Panc1 (cell line): ENCODE measurements around the gene CAPS. TPM values are rescaled to one million over a fixed set of nuclear protein-coding genes. Genes with fewer than 3 reads are reported as not detected.
"Not testable (repeated sequence)": the region's sequence is repeated elsewhere in the genome, so short reads cannot be mapped to it uniquely, and the experiment has no call there.

Experiments
- ATAC-seq: fragments of 200-7000 bp; cut with Tn5 transposase; 2 replicates; pipeline ENCODE4 v1.9.1; 2020; ENCODE audit warnings: mild to moderate bottlenecking, moderate library complexity
- BruUV-seq: library from RNA; stranded (reverse); fragments of 400-500 nt; replicated peaks from 2 replicates; lab custom pipeline; 2021; lab: Mats Ljungman, UMichigan
- CTCF ChIA-PET: fragments of 300-600 bp; sonication (Branson Sonifier 250); formaldehyde crosslinking; loops from one replicate; lab custom pipeline; 2022; ENCODE audit warnings: antibody characterized with exemption; lab: Charles Lee
- POLR2A ChIA-PET: fragments of 300-600 bp; sonication (Branson Sonifier 250); formaldehyde crosslinking; loops from one replicate; lab custom pipeline; 2022; ENCODE audit warnings: antibody characterized with exemption; lab: Charles Lee
- DNase-seq: peaks from one replicate; pipeline ENCODE4 v3.0.0-alpha.2; 2010; ENCODE audit warnings: low read depth, low spot score
- H3K27ac ChIP-seq: 2 replicates; pipeline ENCODE4 v1.5.1; 2011; ENCODE audit warnings: mild to moderate bottlenecking, low read length, inconsistent platforms
- H3K27me3 ChIP-seq: fragments of 200-500 bp; sonication (Bioruptor generic); 2 replicates; pipeline ENCODE4 v1.6.0; 2014; ENCODE audit warnings: low read length, inconsistent platforms; ENCODE audit not compliant: control insufficient read depth, insufficient read depth
- H3K36me3 ChIP-seq: fragments of 200-500 bp; sonication (Bioruptor generic); 2 replicates; pipeline ENCODE4 v1.5.1; 2014; ENCODE audit warnings: inconsistent platforms, mild to moderate bottlenecking, low read length, moderate library complexity; ENCODE audit not compliant: control insufficient read depth, insufficient read depth
- H3K4me1 ChIP-seq: 2 replicates; pipeline ENCODE4 v1.5.1; 2011; ENCODE audit warnings: inconsistent platforms, mild to moderate bottlenecking, low read length, moderate library complexity; ENCODE audit not compliant: control insufficient read depth, insufficient read depth
- H3K4me3 ChIP-seq, 2 experiments: 2 replicates each; pipeline ENCODE4 v1.5.1; 2011 to 2012; ENCODE audit warnings: low read depth in 2 of 2, low read length in 2 of 2, mild to moderate bottlenecking in 2 of 2, inconsistent platforms in 1 of 2, moderate library complexity in 1 of 2
- H3K9me3 ChIP-seq: fragments of 200-500 bp; sonication (Bioruptor generic); 2 replicates; pipeline ENCODE4 v1.5.1; 2014; ENCODE audit warnings: low read depth, mild to moderate bottlenecking, inconsistent platforms, low read length, moderate library complexity; ENCODE audit not compliant: control insufficient read depth, insufficient read depth
- CTCF ChIP-seq: fragments of 450-650 bp; IDR thresholded peaks from 2 replicates; pipeline ENCODE4 v1.5.1; 2017; ENCODE audit warnings: mild to moderate bottlenecking
- POLR2AphosphoS5 ChIP-seq: IDR thresholded peaks from 2 replicates; pipeline ENCODE4 v1.6.1; 2012; ENCODE audit warnings: mild to moderate bottlenecking, low read depth, low read length, moderate library complexity
- SIN3A ChIP-seq: IDR thresholded peaks from 2 replicates; pipeline ENCODE4 v1.6.1; 2012; ENCODE audit warnings: low read depth, mild to moderate bottlenecking, low read length, moderate library complexity, borderline replicate concordance; ENCODE audit not compliant: insufficient read depth
- TCF7L2 ChIP-seq: IDR thresholded peaks from 2 replicates; pipeline ENCODE4 v1.6.1; 2011; ENCODE audit warnings: mild to moderate bottlenecking, low read depth, low read length, inconsistent platforms
- in situ Hi-C: cut with HindIII; loops from 2 replicates; pipeline ENCODE4 v1.10.0; 2016; ENCODE audit warnings: low sequenced_read_pairs, low pct_unique_long_range_greater_than_20kb
- intact Hi-C: fragments of 100-400 bp; cut with micrococcal nuclease; formaldehyde crosslinking; loops from one replicate; pipeline ENCODE4 v1.10.0; 2022; ENCODE audit not compliant: unreplicated experiment
- total RNA-seq: library from RNA; stranded (reverse); gene quantifications from one replicate; pipeline ENCODE4 v1.2.1, GENCODE V29; 2021; ENCODE audit not compliant: unreplicated experiment
- TF ChIP-seq, protein P1 (sequence below), 2 experiments: IDR thresholded peaks; 2 replicates each; pipeline ENCODE4 v1.6.1; 2011 to 2012; ENCODE audit warnings: low read depth in 2 of 2, control low read depth in 1 of 2, low read length in 1 of 2, mild to moderate bottlenecking in 1 of 2, moderate library complexity in 1 of 2; ENCODE audit not compliant: insufficient read depth in 1 of 2

The CAPS gene
- total RNA-seq, 1 experiment from 2014 or later = 9.2 TPM

GRCh38 chr19:5881543-5882299 lies 32.3 kb upstream of the CAPS start:
- Histone ChIP-seq H3K27ac (no peak overlapping the region), H3K4me1 (no peaks in the 10 kb centered on the region), H3K27me3 (no peaks in the 10 kb centered on the region), H3K4me3 (no peak overlapping the region), H3K36me3 (no peaks in the 10 kb centered on the region), H3K9me3 (no peaks in the 10 kb centered on the region)
- intact Hi-C loops = no loop called here
- ATAC-seq (no peak), DNase-seq (no peak)
- ChIA-PET CTCF (no interaction called here), POLR2A (no interaction called here)
- no peak for TF ChIP-seq TCF7L2
- TF ChIP-seq SIN3A = no peak
- TF ChIP-seq POLR2AphosphoS5 = no peak
- TF ChIP-seq CTCF = no peak
- TF ChIP-seq, protein P1, sequence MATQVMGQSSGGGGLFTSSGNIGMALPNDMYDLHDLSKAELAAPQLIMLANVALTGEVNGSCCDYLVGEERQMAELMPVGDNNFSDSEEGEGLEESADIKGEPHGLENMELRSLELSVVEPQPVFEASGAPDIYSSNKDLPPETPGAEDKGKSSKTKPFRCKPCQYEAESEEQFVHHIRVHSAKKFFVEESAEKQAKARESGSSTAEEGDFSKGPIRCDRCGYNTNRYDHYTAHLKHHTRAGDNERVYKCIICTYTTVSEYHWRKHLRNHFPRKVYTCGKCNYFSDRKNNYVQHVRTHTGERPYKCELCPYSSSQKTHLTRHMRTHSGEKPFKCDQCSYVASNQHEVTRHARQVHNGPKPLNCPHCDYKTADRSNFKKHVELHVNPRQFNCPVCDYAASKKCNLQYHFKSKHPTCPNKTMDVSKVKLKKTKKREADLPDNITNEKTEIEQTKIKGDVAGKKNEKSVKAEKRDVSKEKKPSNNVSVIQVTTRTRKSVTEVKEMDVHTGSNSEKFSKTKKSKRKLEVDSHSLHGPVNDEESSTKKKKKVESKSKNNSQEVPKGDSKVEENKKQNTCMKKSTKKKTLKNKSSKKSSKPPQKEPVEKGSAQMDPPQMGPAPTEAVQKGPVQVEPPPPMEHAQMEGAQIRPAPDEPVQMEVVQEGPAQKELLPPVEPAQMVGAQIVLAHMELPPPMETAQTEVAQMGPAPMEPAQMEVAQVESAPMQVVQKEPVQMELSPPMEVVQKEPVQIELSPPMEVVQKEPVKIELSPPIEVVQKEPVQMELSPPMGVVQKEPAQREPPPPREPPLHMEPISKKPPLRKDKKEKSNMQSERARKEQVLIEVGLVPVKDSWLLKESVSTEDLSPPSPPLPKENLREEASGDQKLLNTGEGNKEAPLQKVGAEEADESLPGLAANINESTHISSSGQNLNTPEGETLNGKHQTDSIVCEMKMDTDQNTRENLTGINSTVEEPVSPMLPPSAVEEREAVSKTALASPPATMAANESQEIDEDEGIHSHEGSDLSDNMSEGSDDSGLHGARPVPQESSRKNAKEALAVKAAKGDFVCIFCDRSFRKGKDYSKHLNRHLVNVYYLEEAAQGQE (IDR thresholded peaks at IDR 0.05; ENCODE audit: insufficient read depth in 1 of 2, low read depth in 2 of 2, low read length in 1 of 2) = no peak
- no TSS peak for BruUV-seq
- in situ Hi-C loops = no loop called here

DNA sequence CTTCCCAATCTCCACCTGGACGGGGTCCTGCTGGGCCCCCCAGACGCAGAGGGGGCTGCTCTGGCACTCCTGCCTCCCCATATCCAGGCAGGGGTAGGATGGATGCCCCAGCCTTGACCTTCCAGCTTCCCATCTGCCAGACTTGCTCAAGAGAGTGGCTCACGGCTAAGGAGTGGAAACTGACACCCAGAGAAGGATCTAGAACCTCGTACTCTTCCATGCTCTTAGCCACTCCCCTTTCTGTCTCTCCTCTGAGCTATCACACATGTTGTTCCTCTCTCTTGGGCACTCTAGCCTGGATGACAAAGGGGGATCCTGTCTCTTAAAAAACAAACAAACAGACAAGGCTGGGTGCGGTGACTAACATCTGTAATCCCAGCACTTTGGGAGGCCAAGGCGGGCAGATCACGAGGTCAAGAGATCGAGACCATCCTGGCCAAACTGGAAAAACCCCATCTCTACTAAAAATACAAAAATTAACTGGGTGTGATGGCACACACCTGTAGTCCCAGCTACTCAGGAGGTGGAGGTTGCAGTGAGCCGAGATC lies 31.6 kb upstream of the CAPS start:
- H3K27me3 ChIP-seq = no peaks in the 10 kb centered on the region
- no peaks in the 10 kb centered on the region for H3K9me3 ChIP-seq
- no peak overlapping the region for H3K4me3 ChIP-seq
- POLR2A ChIA-PET = no interaction called here
- no peak for TF ChIP-seq TCF7L2
- TF ChIP-seq, protein P1 (IDR thresholded peaks at IDR 0.05; ENCODE audit: insufficient read depth in 1 of 2, low read depth in 2 of 2, low read length in 1 of 2) = no peak
- no peak for TF ChIP-seq POLR2AphosphoS5
- TF ChIP-seq CTCF = no peak
- no peak for TF ChIP-seq SIN3A
- no peak overlapping the region for H3K27ac ChIP-seq
- no peak for ATAC-seq
- CTCF ChIA-PET = no interaction called here
- no peaks in the 10 kb centered on the region for H3K36me3 ChIP-seq
- no TSS peak for BruUV-seq
- no peaks in the 10 kb centered on the region for H3K4me1 ChIP-seq
- in situ Hi-C loops (no loop called here), intact Hi-C loops (no loop called here)
- DNase-seq = no peak

- CTCF ChIA-PET, POLR2A ChIA-PET, ATAC-seq, H3K4me3 ChIP-seq, H3K36me3 ChIP-seq, intact Hi-C loops, H3K27me3 ChIP-seq, BruUV-seq, in situ Hi-C loops, H3K9me3 ChIP-seq, H3K27ac ChIP-seq, DNase-seq, H3K4me1 ChIP-seq: not testable (repeated sequence)
Measured at GRCh38 chr19:5883157-5883873, 30.7 kb upstream of the CAPS start.
